Measurements from ENCODE around the gene ELMO1.

DNA sequence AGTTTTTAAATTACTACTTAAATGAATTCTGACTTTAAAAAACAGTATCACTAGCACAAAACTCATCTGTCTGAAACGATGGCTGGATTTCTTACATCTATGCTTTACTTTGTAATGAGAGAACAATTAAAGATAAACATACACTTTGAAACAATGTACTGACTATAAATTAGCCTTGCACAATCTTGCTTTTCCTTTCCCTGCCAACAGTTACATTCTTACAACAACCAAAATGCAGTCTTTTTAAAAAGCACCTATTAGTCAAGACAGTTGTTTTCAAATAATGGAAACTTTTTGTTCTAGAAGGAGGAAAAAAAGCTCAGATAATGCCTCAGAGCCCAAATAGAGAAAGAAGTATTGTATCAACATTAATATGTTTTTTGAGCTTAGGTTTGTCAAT is 153.3 kb downstream of the ELMO1 start:
- TF ChIP-seq CTCF (IDR thresholded peaks at IDR 0.05; ENCODE audit: low read depth, low read length, poor library complexity, severe bottlenecking) (no peak), EZH2phosphoT487 (IDR thresholded peaks at IDR 0.05; ENCODE audit: borderline replicate concordance, low read length) (no peak)
